WTC11 (cell line): ENCODE measurements around the gene PRDX6. TPM values are rescaled to one million over a fixed set of nuclear protein-coding genes. Genes with fewer than 3 reads are reported as not detected.

Experiments
- ATAC-seq: fragments of 200-7000 bp; cut with Tn5 transposase; 2 replicates; pipeline ENCODE4 v1.10.0; 2021; ENCODE audit warnings: mild to moderate bottlenecking, moderate library complexity
- CTCF ChIA-PET: fragments of 300-600 bp; sonication (Branson Sonifier 250); formaldehyde crosslinking; loops from one replicate; lab custom pipeline; 2021; ENCODE audit warnings: antibody characterized with exemption; lab: Charles Lee
- POLR2A ChIA-PET: fragments of 350-600 bp; sonication (Branson Sonifier 250); formaldehyde crosslinking; loops from one replicate; lab custom pipeline; 2021; ENCODE audit warnings: antibody characterized with exemption; lab: Charles Lee
- DNase-seq: peaks from one replicate; pipeline ENCODE4 v3.0.0; 2021; ENCODE audit warnings: low spot score
- H3K27ac Mint-ChIP-seq: 2 replicates; pipeline ENCODE4 v1.8.0; 2021; ENCODE audit warnings: mixed read lengths
- H3K27me3 Mint-ChIP-seq: 2 replicates; pipeline ENCODE4 v1.8.0; 2021; ENCODE audit warnings: low read depth, mild to moderate bottlenecking, moderate library complexity, mixed read lengths
- H3K36me3 Mint-ChIP-seq: 2 replicates; pipeline ENCODE4 v1.8.0; 2021; ENCODE audit warnings: mixed read lengths
- H3K4me1 Mint-ChIP-seq: 2 replicates; pipeline ENCODE4 v1.8.0; 2022; ENCODE audit warnings: mixed read lengths
- H3K4me3 Mint-ChIP-seq: 2 replicates; pipeline ENCODE4 v1.8.0; 2021; ENCODE audit warnings: mild to moderate bottlenecking, moderate library complexity, mixed read lengths
- H3K9me3 Mint-ChIP-seq: 2 replicates; pipeline ENCODE4 v1.8.0; 2021; ENCODE audit warnings: mixed read lengths
- AR ChIP-seq: fragments of 250-450 bp; sonication (Bioruptor Pico); IDR thresholded peaks from 2 replicates; pipeline ENCODE4 v1.9.0; 2021; ENCODE audit warnings: mild to moderate bottlenecking
- ARID4B ChIP-seq: sonication (generic); formaldehyde crosslinking; IDR thresholded peaks from 2 replicates; pipeline ENCODE4 v1.8.0; 2023; ENCODE audit warnings: missing genetic modification reagents, mild to moderate bottlenecking, borderline replicate concordance
- ETV6 ChIP-seq: sonication (generic); formaldehyde crosslinking; IDR thresholded peaks from 2 replicates; pipeline ENCODE4 v1.8.1; 2022; ENCODE audit warnings: mild to moderate bottlenecking, missing genetic modification reagents
- FOXJ3 ChIP-seq: sonication (generic); formaldehyde crosslinking; IDR thresholded peaks from 2 replicates; pipeline ENCODE4 v1.9.0; 2021; ENCODE audit warnings: missing genetic modification reagents, mild to moderate bottlenecking, borderline replicate concordance
- FOXP1 ChIP-seq: sonication (generic); formaldehyde crosslinking; IDR thresholded peaks from 2 replicates; pipeline ENCODE4 v1.8.0; 2022; ENCODE audit warnings: missing genetic modification reagents, mild to moderate bottlenecking, moderate library complexity, borderline replicate concordance
- GABPB1 ChIP-seq: sonication (generic); formaldehyde crosslinking; IDR thresholded peaks from 2 replicates; pipeline ENCODE4 v1.8.1; 2023; ENCODE audit warnings: mild to moderate bottlenecking, missing genetic modification reagents
- GRHL2 ChIP-seq: fragments of 250-450 bp; sonication (Bioruptor Pico); IDR thresholded peaks from 2 replicates; pipeline ENCODE4 v1.8.0; 2022; ENCODE audit warnings: mild to moderate bottlenecking, moderate library complexity; ENCODE audit not compliant: insufficient replicate concordance, severe bottlenecking
- HMGA2 ChIP-seq: fragments of 250-450 bp; sonication (Bioruptor Pico); IDR thresholded peaks from 2 replicates; pipeline ENCODE4 v1.4.0; 2021; ENCODE audit warnings: mild to moderate bottlenecking, moderate library complexity
- IRF2 ChIP-seq: sonication (generic); formaldehyde crosslinking; IDR thresholded peaks from 2 replicates; pipeline ENCODE4 v1.8.0; 2022; ENCODE audit warnings: low read depth, missing genetic modification reagents, borderline replicate concordance
- KAT7 ChIP-seq: sonication (generic); formaldehyde crosslinking; IDR thresholded peaks from 2 replicates; pipeline ENCODE4 v1.8.1; 2023; ENCODE audit warnings: missing genetic modification reagents, mild to moderate bottlenecking, borderline replicate concordance
- NFE2L1 ChIP-seq: sonication (generic); formaldehyde crosslinking; IDR thresholded peaks from 2 replicates; pipeline ENCODE4 v1.8.1; 2023; ENCODE audit warnings: missing genetic modification reagents
- PREB ChIP-seq: sonication (generic); formaldehyde crosslinking; IDR thresholded peaks from 2 replicates; pipeline ENCODE4 v1.8.1; 2022; ENCODE audit warnings: mild to moderate bottlenecking, missing genetic modification reagents, moderate library complexity, borderline replicate concordance
- RELA ChIP-seq: sonication (generic); formaldehyde crosslinking; IDR thresholded peaks from 2 replicates; pipeline ENCODE4 v1.8.1; 2022; ENCODE audit warnings: missing genetic modification reagents, mild to moderate bottlenecking, borderline replicate concordance
- TEAD1 ChIP-seq: sonication (generic); formaldehyde crosslinking; IDR thresholded peaks from 2 replicates; pipeline ENCODE4 v1.8.0; 2022; ENCODE audit warnings: mild to moderate bottlenecking, missing genetic modification reagents
- TP53 ChIP-seq: sonication (generic); formaldehyde crosslinking; IDR thresholded peaks from 2 replicates; pipeline ENCODE4 v1.8.1; 2023; ENCODE audit warnings: mild to moderate bottlenecking, missing genetic modification reagents
- USF2 ChIP-seq: sonication (generic); formaldehyde crosslinking; IDR thresholded peaks from 2 replicates; pipeline ENCODE4 v1.8.1; 2023; ENCODE audit warnings: mild to moderate bottlenecking, missing genetic modification reagents, moderate library complexity
- ZBTB21 ChIP-seq: sonication (generic); formaldehyde crosslinking; IDR thresholded peaks from 2 replicates; pipeline ENCODE4 v1.8.1; 2023; ENCODE audit warnings: mild to moderate bottlenecking, missing genetic modification reagents, borderline replicate concordance
- ZNF512 ChIP-seq: sonication (generic); formaldehyde crosslinking; IDR thresholded peaks from 2 replicates; pipeline ENCODE4 v1.8.1; 2022; ENCODE audit warnings: missing genetic modification reagents, borderline replicate concordance
- total RNA-seq: library from RNA; stranded (reverse); gene quantifications from 3 replicates; pipeline ENCODE4 v1.2.3, GENCODE V29; 2021

The PRDX6 gene
- total RNA-seq, 1 experiment from 2014 or later: 538 TPM

GRCh38 chr1:173485401-173485800 lies 8.3 kb downstream of the PRDX6 start:
- Mint-ChIP-seq H3K9me3 (peaks cover 3% of the 10 kb centered on the region; the same call in 1 of the 2 replicates), H3K4me3 (no peak overlapping the region), H3K4me1 (peaks cover 18% of the 10 kb centered on the region), H3K36me3 (peaks cover 96% of the 10 kb centered on the region), H3K27ac (peak overlapping the region; percentile 61), H3K27me3 (no peaks in the 10 kb centered on the region)
- DNase-seq: no peak
- ChIA-PET POLR2A (no interaction called here), CTCF (interaction anchor here (1.7 kb wide), 1 partner anchor 56 kb away, joined by 5 read pairs; no protein-coding TSS in a partner anchor)
- ATAC-seq: no peak
- TF ChIP-seq FOXJ3 (CRISPR knock-in tag) (no peak), GRHL2 (CRISPR knock-in tag) (no peak), HMGA2 (no peak), IRF2 (CRISPR knock-in tag) (no peak), GABPB1 (CRISPR knock-in tag) (no peak), KAT7 (CRISPR knock-in tag) (no peak), ZNF512 (CRISPR knock-in tag) (no peak), PREB (CRISPR knock-in tag) (no peak), AR (CRISPR knock-in tag) (no peak), FOXP1 (CRISPR knock-in tag) (no peak), ARID4B (no peak), RELA (CRISPR knock-in tag) (no peak), NFE2L1 (CRISPR knock-in tag) (no peak), TP53 (CRISPR knock-in tag) (no peak), USF2 (CRISPR knock-in tag) (no peak), ZBTB21 (CRISPR knock-in tag) (no peak), TEAD1 (CRISPR knock-in tag) (no peak), ETV6 (CRISPR knock-in tag) (no peak)
